Trophoblast cell (in vitro differentiated cells and primary cell): ENCODE data around the gene PRPF18.
A peak's percentile ranks its signal among the peaks of the same experiment; 100 is the strongest.

Experiments
- DNase-seq, 2 donors: peaks; one replicate each; pipeline ENCODE4 v3.0.0-alpha.2; 2016
- H2AFZ ChIP-seq: 2 replicates; pipeline ENCODE4 v1.6.1; 2013; ENCODE audit warnings: low read length, moderate library complexity, mild to moderate bottlenecking; ENCODE audit not compliant: insufficient read depth, poor library complexity
- H2AK5ac ChIP-seq: 2 replicates; pipeline ENCODE4 v1.6.1; 2013; ENCODE audit warnings: mild to moderate bottlenecking, low read length
- H2BK120ac ChIP-seq: 2 replicates; pipeline ENCODE4 v1.6.1; 2013; ENCODE audit warnings: low read length, mild to moderate bottlenecking, moderate library complexity; ENCODE audit not compliant: insufficient read depth, poor library complexity
- H2BK12ac ChIP-seq: 2 replicates; pipeline ENCODE4 v1.6.1; 2013; ENCODE audit warnings: mild to moderate bottlenecking, low read length, moderate library complexity
- H2BK5ac ChIP-seq: 2 replicates; pipeline ENCODE4 v1.6.1; 2013; ENCODE audit warnings: low read length, low read depth, moderate library complexity, mild to moderate bottlenecking; ENCODE audit not compliant: poor library complexity
- H3K14ac ChIP-seq: 2 replicates; pipeline ENCODE4 v1.6.1; 2013; ENCODE audit warnings: mild to moderate bottlenecking, low read length
- H3K18ac ChIP-seq: 2 replicates; pipeline ENCODE4 v1.6.1; 2013; ENCODE audit warnings: mild to moderate bottlenecking, low read length
- H3K23ac ChIP-seq: 2 replicates; pipeline ENCODE4 v1.6.1; 2013; ENCODE audit warnings: low read length
- H3K27ac ChIP-seq: 2 replicates; pipeline ENCODE4 v1.5.1; 2013; ENCODE audit warnings: low read depth, mild to moderate bottlenecking, inconsistent platforms, low read length, moderate library complexity
- H3K27me3 ChIP-seq: 2 replicates; pipeline ENCODE4 v1.6.1; 2013; ENCODE audit warnings: inconsistent platforms, mild to moderate bottlenecking, low read length, moderate library complexity; ENCODE audit not compliant: insufficient read depth
- H3K36me3 ChIP-seq, 2 experiments: 1 replicate in 1 of 2; 2 replicates in 1 of 2; pipeline ENCODE4 v1.6.1; 2013; ENCODE audit warnings: low read length in 2 of 2, mild to moderate bottlenecking in 2 of 2, moderate library complexity in 1 of 2; ENCODE audit not compliant: insufficient read depth in 2 of 2, control insufficient read depth in 1 of 2
- H3K4ac ChIP-seq: 2 replicates; pipeline ENCODE4 v1.6.1; 2013; ENCODE audit warnings: low read depth, mild to moderate bottlenecking, low read length, moderate library complexity
- H3K4me1 ChIP-seq, 2 experiments: 1 replicate in 1 of 2; 2 replicates in 1 of 2; pipeline ENCODE4 v1.6.1; 2013; ENCODE audit warnings: low read length in 2 of 2, mild to moderate bottlenecking in 2 of 2, moderate library complexity in 1 of 2; ENCODE audit not compliant: insufficient read depth in 2 of 2, control insufficient read depth in 1 of 2
- H3K4me2 ChIP-seq: 2 replicates; pipeline ENCODE4 v1.6.1; 2013; ENCODE audit warnings: inconsistent platforms, mild to moderate bottlenecking, low read length, moderate library complexity
- H3K4me3 ChIP-seq: 2 replicates; pipeline ENCODE4 v1.5.1; 2013; ENCODE audit warnings: mild to moderate bottlenecking, low read depth, low read length, inconsistent platforms
- H3K79me1 ChIP-seq: one replicate; pipeline ENCODE4 v1.6.1; 2013; ENCODE audit warnings: low read length
- H3K79me2 ChIP-seq: 2 replicates; pipeline ENCODE4 v1.6.1; 2013; ENCODE audit warnings: low read length, mild to moderate bottlenecking; ENCODE audit not compliant: control insufficient read depth, insufficient read depth, poor library complexity
- H3K9ac ChIP-seq: 2 replicates; pipeline ENCODE4 v1.6.1; 2013; ENCODE audit warnings: mild to moderate bottlenecking, low read length
- H3K9me3 ChIP-seq: 2 replicates; pipeline ENCODE4 v1.6.1; 2013; ENCODE audit warnings: low read depth, mild to moderate bottlenecking, control low read depth, inconsistent platforms, low read length; ENCODE audit not compliant: insufficient read depth
- H4K12ac ChIP-seq: 2 replicates; pipeline ENCODE4 v1.6.1; 2013; ENCODE audit warnings: low read depth, mild to moderate bottlenecking, low read length, moderate library complexity
- H4K8ac ChIP-seq: 2 replicates; pipeline ENCODE4 v1.6.1; 2013; ENCODE audit warnings: low read depth, mild to moderate bottlenecking, low read length, moderate library complexity
- H4K91ac ChIP-seq: one replicate; pipeline ENCODE4 v1.6.1; 2013; ENCODE audit warnings: low read depth, mild to moderate bottlenecking, low read length, moderate library complexity
- WGBS: extraction: QIAGEN DNeasy Blood & Tissue Kit; methylation state at CpG from one replicate; pipeline ENCODE4 v1.1.7; 2013; ENCODE audit warnings: missing lambda C conversion rate; ENCODE audit not compliant: insufficient read length, insufficient coverage; ENCODE audit errors: extremely low coverage; 5-methylcytosine and 5-hydroxymethylcytosine counted together

Gene PRPF18

DNA sequence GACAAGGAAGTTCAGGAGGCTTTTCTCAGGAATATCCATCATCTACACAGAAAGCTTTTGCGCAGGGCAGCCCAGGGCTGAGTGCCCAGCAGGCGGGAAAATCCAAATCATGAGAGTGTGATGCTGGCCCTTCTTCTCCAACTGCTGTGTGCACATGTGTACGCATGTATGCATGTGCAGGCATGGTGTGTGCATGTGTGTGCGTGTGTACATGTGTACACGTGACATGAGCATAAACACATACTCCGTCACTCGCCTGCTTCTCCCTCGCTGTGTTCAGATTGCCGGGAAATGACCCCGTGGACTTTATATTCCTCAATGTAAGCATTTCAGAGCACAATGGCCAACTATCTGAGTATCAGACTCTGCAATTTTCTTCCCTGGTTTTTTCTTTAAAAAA is 85.1 kb downstream of the PRPF18 start:
- Histone ChIP-seq H4K12ac (no peak overlapping the region), H3K4me3 (no peak overlapping the region), H3K36me3 (peaks cover 34 to 41% of the 10 kb centered on the region in 2 experiments), H3K18ac (no peak overlapping the region), H3K9ac (peak overlapping the region; percentile 6), H2BK5ac (no peak overlapping the region), H2BK120ac (no peak overlapping the region), H4K91ac (no peak overlapping the region), H2AFZ (no peak overlapping the region), H4K8ac (no peak overlapping the region), H3K79me1 (peaks cover 10% of the 10 kb centered on the region), H3K4ac (no peak overlapping the region), H2AK5ac (no peak overlapping the region), H3K14ac (no peak overlapping the region), H3K27ac (no peak overlapping the region), H3K4me2 (no peak overlapping the region), H3K27me3 (no peaks in the 10 kb centered on the region), H3K4me1 (peaks cover 12 to 22% of the 10 kb centered on the region in 2 experiments), H3K9me3 (no peaks in the 10 kb centered on the region), H2BK12ac (no peak overlapping the region), H3K79me2 (peaks cover 3% of the 10 kb centered on the region), H3K23ac (peak overlapping the region; percentile 77)
- DNase-seq, result no peak
- WGBS, result no CpG with 5 or more reads among the region's 10 CpGs

DNA sequence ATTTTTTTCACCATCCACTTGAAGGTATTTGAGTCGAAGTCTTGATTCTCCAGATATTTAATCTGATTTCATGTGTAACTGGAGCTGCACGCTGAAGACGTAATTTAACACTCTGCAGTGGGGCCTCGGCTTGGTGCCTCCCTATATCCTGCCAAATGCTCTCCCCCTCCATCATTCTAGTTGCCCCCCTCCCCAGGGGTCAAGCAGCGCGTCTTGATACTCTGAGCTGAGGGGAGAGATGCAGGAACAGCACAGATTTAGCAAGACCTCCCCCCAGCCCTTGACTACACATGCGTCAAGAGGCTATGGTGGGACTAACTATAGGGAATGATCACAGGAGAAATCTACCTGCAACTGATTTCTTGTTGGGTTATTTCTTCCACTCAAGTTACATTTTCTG is 85.8 kb downstream of the PRPF18 start:
- no peak overlapping the region for H4K12ac ChIP-seq
- no peak overlapping the region for H3K9ac ChIP-seq
- H3K27ac ChIP-seq, result no peak overlapping the region
- H3K27me3 ChIP-seq, result no peaks in the 10 kb centered on the region
- no peak overlapping the region for H3K4me2 ChIP-seq
- no peak overlapping the region for H3K4me3 ChIP-seq
- H3K4me1 ChIP-seq, result peaks cover 12 to 22% of the 10 kb centered on the region in 2 experiments
- H3K36me3 ChIP-seq, result peaks cover 32 to 38% of the 10 kb centered on the region in 2 experiments
- H3K14ac ChIP-seq, result no peak overlapping the region
- no peaks in the 10 kb centered on the region for H3K9me3 ChIP-seq
- no CpG with 5 or more reads among the region's 7 CpGs for WGBS
- H3K79me2 ChIP-seq, result peaks cover 3% of the 10 kb centered on the region
- H4K91ac ChIP-seq, result no peak overlapping the region
- no peak overlapping the region for H4K8ac ChIP-seq
- peaks cover 10% of the 10 kb centered on the region for H3K79me1 ChIP-seq
- H2BK12ac ChIP-seq, result no peak overlapping the region
- no peak overlapping the region for H2AFZ ChIP-seq
- no peak for DNase-seq
- no peak overlapping the region for H3K23ac ChIP-seq
- no peak overlapping the region for H3K4ac ChIP-seq
- H2AK5ac ChIP-seq, result no peak overlapping the region
- H3K18ac ChIP-seq, result no peak overlapping the region
- no peak overlapping the region for H2BK5ac ChIP-seq
- H2BK120ac ChIP-seq, result no peak overlapping the region

DNA sequence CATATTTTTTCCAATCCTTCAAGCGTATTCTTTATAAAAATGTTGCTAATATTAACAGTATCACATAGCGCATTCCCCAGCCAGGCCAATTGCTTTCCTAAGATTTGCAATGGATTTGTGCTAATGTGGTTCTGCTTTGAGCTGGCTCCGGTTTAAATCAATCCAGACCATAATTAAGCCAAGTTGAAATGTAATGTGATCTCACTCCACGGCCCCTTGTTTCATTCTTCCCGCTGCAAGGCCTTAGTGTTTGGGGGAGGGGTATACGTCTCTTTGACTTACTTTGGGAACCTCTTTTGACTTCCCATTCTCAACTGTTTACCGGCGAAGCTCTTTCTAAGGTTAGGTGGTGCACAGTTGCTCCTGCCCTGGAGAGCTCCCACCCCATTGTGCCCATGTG is 86.4 kb downstream of the PRPF18 start:
- H3K27me3 ChIP-seq, result no peaks in the 10 kb centered on the region
- no peak overlapping the region for H2BK12ac ChIP-seq
- H3K79me2 ChIP-seq, result peaks cover 3% of the 10 kb centered on the region
- H3K9ac ChIP-seq, result no peak overlapping the region
- no peak overlapping the region for H2AK5ac ChIP-seq
- H3K4me3 ChIP-seq, result no peak overlapping the region
- DNase-seq, result no peak
- no peak overlapping the region for H4K12ac ChIP-seq
- no peak overlapping the region for H2BK120ac ChIP-seq
- peaks cover 10% of the 10 kb centered on the region for H3K79me1 ChIP-seq
- H2BK5ac ChIP-seq, result no peak overlapping the region
- peaks cover 12 to 22% of the 10 kb centered on the region in 2 experiments for H3K4me1 ChIP-seq
- peak overlapping the region; percentile 37 for H3K18ac ChIP-seq
- no peak overlapping the region for H3K14ac ChIP-seq
- peaks cover 30 to 34% of the 10 kb centered on the region in 2 experiments for H3K36me3 ChIP-seq
- no peak overlapping the region for H3K27ac ChIP-seq
- no peak overlapping the region for H2AFZ ChIP-seq
- no peak overlapping the region for H4K91ac ChIP-seq
- H4K8ac ChIP-seq, result no peak overlapping the region
- no peak overlapping the region for H3K23ac ChIP-seq
- no CpG with 5 or more reads among the region's 8 CpGs for WGBS
- no peak overlapping the region for H3K4me2 ChIP-seq
- H3K9me3 ChIP-seq, result no peaks in the 10 kb centered on the region
- no peak overlapping the region for H3K4ac ChIP-seq

DNA sequence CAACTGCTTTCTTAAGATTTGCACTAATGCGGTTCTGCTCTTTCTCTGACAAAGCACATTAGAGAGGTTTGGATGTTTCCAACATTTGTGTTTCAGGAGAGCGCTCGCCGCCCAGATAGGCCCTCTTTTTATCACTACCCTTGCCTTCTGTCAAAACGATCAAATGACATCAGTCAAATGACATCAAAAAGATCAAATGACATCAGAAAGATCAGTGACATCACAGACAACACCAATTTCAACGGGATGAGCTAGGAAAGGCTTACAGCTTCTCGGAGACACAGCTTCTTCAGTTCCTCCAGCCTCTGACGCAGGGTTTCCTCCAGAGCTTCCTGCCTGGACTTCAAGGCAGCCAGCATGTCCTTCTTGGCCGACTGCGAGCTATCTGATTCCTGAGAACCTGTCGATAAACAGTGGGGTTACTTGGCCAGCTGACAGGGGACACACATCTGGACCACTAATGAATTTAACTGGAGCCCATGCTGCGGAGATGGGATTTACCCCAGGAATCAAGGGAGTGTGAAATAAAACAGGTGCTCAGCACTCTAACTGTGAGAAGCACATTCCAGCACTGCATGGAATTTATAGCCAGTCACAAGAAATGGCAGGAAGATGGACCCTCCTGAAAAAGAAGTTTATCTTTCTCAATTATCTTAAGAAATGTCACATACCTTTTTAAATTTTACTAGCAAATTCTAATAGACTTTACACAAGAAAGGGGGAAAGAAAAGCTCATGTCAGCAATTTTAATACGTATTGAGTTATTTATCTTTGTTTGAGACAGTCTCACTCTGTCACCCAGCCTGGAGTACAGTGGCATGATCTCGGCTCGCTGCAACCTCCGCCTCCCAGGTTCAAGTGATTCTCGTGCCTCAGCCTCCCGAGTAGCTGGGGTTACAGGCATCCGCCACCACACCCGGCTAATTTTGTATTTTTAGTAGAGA is 88.2 kb downstream of the PRPF18 start:
- H2AFZ ChIP-seq, result no peak overlapping the region
- no peak overlapping the region for H2BK12ac ChIP-seq
- no peak overlapping the region for H2BK120ac ChIP-seq
- no peak overlapping the region for H4K8ac ChIP-seq
- no CpG with 5 or more reads among the region's 20 CpGs for WGBS
- no peaks in the 10 kb centered on the region for H3K9me3 ChIP-seq
- H3K4me2 ChIP-seq, result no peak overlapping the region
- no peaks in the 10 kb centered on the region for H3K27me3 ChIP-seq
- H4K91ac ChIP-seq, result no peak overlapping the region
- H2AK5ac ChIP-seq, result no peak overlapping the region
- no peak overlapping the region for H3K23ac ChIP-seq
- no peak overlapping the region for H4K12ac ChIP-seq
- H3K9ac ChIP-seq, result no peak overlapping the region
- no peaks in the 10 kb centered on the region for H3K79me2 ChIP-seq
- H3K4me1 ChIP-seq, result peaks cover 5 to 10% of the 10 kb centered on the region in 2 experiments
- H2BK5ac ChIP-seq, result no peak overlapping the region
- H3K36me3 ChIP-seq, result peaks cover 20 to 34% of the 10 kb centered on the region in 2 experiments
- H3K4ac ChIP-seq, result no peak overlapping the region
- no peak overlapping the region for H3K4me3 ChIP-seq
- peaks cover 2% of the 10 kb centered on the region for H3K79me1 ChIP-seq
- H3K18ac ChIP-seq, result no peak overlapping the region
- no peak overlapping the region for H3K27ac ChIP-seq
- no peak overlapping the region for H3K14ac ChIP-seq
- DNase-seq, result no peak
